HepG2 (cell line): Measurements from ENCODE around the gene TNP2. TPM values are rescaled to one million over a fixed set of nuclear protein-coding genes. Genes with fewer than 3 reads are reported as not detected.

Source experiments
- ATF7-NPFF ChIP-seq: sonication (generic); formaldehyde crosslinking; IDR thresholded peaks from 2 replicates; pipeline ENCODE4 v1.8.1; 2023; ENCODE audit warnings: mild to moderate bottlenecking, low read depth, missing genetic modification reagents, moderate library complexity
- CBX1 ChIP-seq: IDR thresholded peaks from one replicate; pipeline ENCODE4 v1.6.1; 2016; ENCODE audit warnings: antibody characterized with exemption, low read depth
- CREB1 ChIP-seq, 2 experiments: fragments of 450-650 bp in 1 of 2; IDR thresholded peaks; 2 replicates each; pipeline ENCODE4 v1.6.1; 2016 to 2017; ENCODE audit warnings: control low read depth in 1 of 2, mild to moderate bottlenecking in 1 of 2, missing compliant biosample characterization in 1 of 2, missing genetic modification characterization in 1 of 2
- DDIT3 ChIP-seq: sonication (generic); formaldehyde crosslinking; IDR thresholded peaks from 2 replicates; pipeline ENCODE4 v1.4.0; 2020; ENCODE audit warnings: mild to moderate bottlenecking, missing genetic modification reagents
- DPF2 ChIP-seq: sonication (generic); formaldehyde crosslinking; IDR thresholded peaks from 2 replicates; pipeline ENCODE4 v1.4.0; 2020; ENCODE audit warnings: mild to moderate bottlenecking, low read depth, missing genetic modification reagents, borderline replicate concordance
- ETV5 ChIP-seq: IDR thresholded peaks from 2 replicates; pipeline ENCODE4 v1.6.1; 2018; ENCODE audit warnings: missing biosample characterization, missing genetic modification reagents, inconsistent platforms, borderline replicate concordance
- EZH2 ChIP-seq: conservative IDR thresholded peaks from 2 replicates; pipeline ENCODE4 v1.6.1; 2012; ENCODE audit warnings: mild to moderate bottlenecking, low read depth, low read length, moderate library complexity
- HNF4A ChIP-seq: sonication (generic); formaldehyde crosslinking; IDR thresholded peaks from 2 replicates; pipeline ENCODE4 v1.4.0; 2020; ENCODE audit warnings: missing genetic modification reagents
- IRF9 ChIP-seq: sonication (generic); formaldehyde crosslinking; IDR thresholded peaks from 2 replicates; pipeline ENCODE4 v1.8.0; 2022; ENCODE audit warnings: missing genetic modification reagents, mild to moderate bottlenecking, borderline replicate concordance
- JUND ChIP-seq: sonication (generic); formaldehyde crosslinking; IDR thresholded peaks from 2 replicates; pipeline ENCODE4 v1.8.0; 2022; ENCODE audit warnings: mild to moderate bottlenecking, missing genetic modification reagents
- KDM2A ChIP-seq: sonication (generic); formaldehyde crosslinking; IDR thresholded peaks from 2 replicates; pipeline ENCODE4 v1.4.0; 2020; ENCODE audit warnings: low read depth, missing genetic modification reagents, borderline replicate concordance
- MIXL1 ChIP-seq: IDR thresholded peaks from 2 replicates; pipeline ENCODE4 v1.6.1; 2016
- POGZ ChIP-seq: sonication (generic); formaldehyde crosslinking; IDR thresholded peaks from 2 replicates; pipeline ENCODE4 v1.4.0; 2020; ENCODE audit warnings: mild to moderate bottlenecking, missing genetic modification reagents
- ZBTB2 ChIP-seq: sonication (generic); formaldehyde crosslinking; IDR thresholded peaks from 2 replicates; pipeline ENCODE4 v1.8.0; 2022; ENCODE audit warnings: low read depth, missing genetic modification reagents
- ZIK1 ChIP-seq: sonication (generic); formaldehyde crosslinking; IDR thresholded peaks from 2 replicates; pipeline ENCODE4 v1.5.0; 2020; ENCODE audit warnings: mild to moderate bottlenecking, low read depth, missing genetic modification reagents, borderline replicate concordance
- ZKSCAN8 ChIP-seq: IDR thresholded peaks from 2 replicates; pipeline ENCODE4 v1.6.1; 2016; ENCODE audit warnings: borderline replicate concordance, missing genetic modification reagents, missing compliant biosample characterization
- ZNF337 ChIP-seq: sonication (generic); formaldehyde crosslinking; IDR thresholded peaks from 2 replicates; pipeline ENCODE4 v1.5.1; 2020; ENCODE audit warnings: missing genetic modification reagents, low read depth, mild to moderate bottlenecking, borderline replicate concordance
- ZNF382 ChIP-seq: sonication (generic); formaldehyde crosslinking; IDR thresholded peaks from 2 replicates; pipeline ENCODE4 v1.5.0; 2020; ENCODE audit warnings: missing genetic modification reagents, mild to moderate bottlenecking, borderline replicate concordance
- ZNF562 ChIP-seq: sonication (generic); formaldehyde crosslinking; IDR thresholded peaks from 2 replicates; pipeline ENCODE4 v1.8.0; 2022; ENCODE audit warnings: missing genetic modification reagents, borderline replicate concordance
- ZNF574 ChIP-seq: sonication (generic); formaldehyde crosslinking; IDR thresholded peaks from 2 replicates; pipeline ENCODE4 v1.4.0; 2020; ENCODE audit warnings: missing genetic modification reagents
- ZNF607 ChIP-seq: sonication (generic); formaldehyde crosslinking; IDR thresholded peaks from 2 replicates; pipeline ENCODE4 v1.5.1; 2020; ENCODE audit warnings: missing genetic modification reagents, mild to moderate bottlenecking, borderline replicate concordance
- ZNF720 ChIP-seq: sonication (generic); formaldehyde crosslinking; IDR thresholded peaks from 2 replicates; pipeline ENCODE4 v1.4.0; 2020; ENCODE audit warnings: missing genetic modification reagents
- ZNF740 ChIP-seq: sonication (generic); formaldehyde crosslinking; IDR thresholded peaks from 2 replicates; pipeline ENCODE4 v1.4.0; 2020; ENCODE audit warnings: missing genetic modification reagents
- polyA plus RNA-seq, 8 experiments: library from polyadenylated mRNA; depleted of rRNA in 3 of 8; stranded (reverse) in 7 of 8; unstranded in 1 of 8; fragments of >200 nt; fragmentation: Illumina TruSeq in 4 of 8; extraction: Trizol in 4 of 8; gene quantifications; 2 replicates each; pipeline versions ENCODE4 v1.2.1 to v1.2.3, GENCODE V29; 2011 to 2016; ENCODE audit warnings: low read depth in 4 of 8, missing spikeins in 1 of 8, mixed read lengths in 1 of 8; ENCODE audit not compliant: insufficient read depth in 1 of 8
- total RNA-seq, 5 experiments: library from RNA; depleted of rRNA; stranded (reverse); fragments of >200 nt; fragmentation: Illumina TruSeq; extraction: Trizol; gene quantifications; 2 replicates each; pipeline ENCODE4 v1.2.3, GENCODE V29; 2016; ENCODE audit warnings: low read depth in 1 of 5

Gene TNP2
- total and polyA plus RNA-seq, 2 of the 13 experiments (the other 11 are each of a cell fraction or from before 2014, with no cell fraction given), result not detected

- TF ChIP-seq IRF9 (CRISPR knock-in tag), result peak; percentile 28; the same call in 1 of the 2 replicates
- TF ChIP-seq ZNF720 (CRISPR knock-in tag), result no peak
- no peak for TF ChIP-seq EZH2
- no peak for TF ChIP-seq DDIT3 (CRISPR knock-in tag)
- TF ChIP-seq ZNF337 (CRISPR knock-in tag), result no peak
- TF ChIP-seq CREB1 (IDR thresholded peaks at IDR 0.05), result no peak
- no peak for TF ChIP-seq CREB1 (CRISPR knock-in tag; IDR thresholded peaks at IDR 0.05)
- TF ChIP-seq KDM2A (CRISPR knock-in tag), result peak; percentile 50
- no peak for TF ChIP-seq ZNF562 (CRISPR knock-in tag)
- peak; percentile 18 for TF ChIP-seq ZKSCAN8
- TF ChIP-seq ZNF574, result peak; percentile 47
- TF ChIP-seq DPF2 (CRISPR knock-in tag), result peak; percentile 71
- TF ChIP-seq ZNF740 (CRISPR knock-in tag), result no peak
- TF ChIP-seq ZBTB2 (CRISPR knock-in tag), result no peak
- peak; percentile 90 for TF ChIP-seq HNF4A (CRISPR knock-in tag)
- TF ChIP-seq MIXL1 (CRISPR knock-in tag), result no peak
- no peak for TF ChIP-seq JUND (CRISPR knock-in tag)
- TF ChIP-seq ZNF382, result no peak
- peak; percentile 79; the same call in 1 of the 2 replicates for TF ChIP-seq ZIK1 (CRISPR knock-in tag)
- TF ChIP-seq POGZ, result peak; percentile 47; the same call in 1 of the 2 replicates
- TF ChIP-seq ZNF607 (CRISPR knock-in tag), result 0 out of 2 replicates have a peak, but pooled peaks have one; percentile 69
- no peak for TF ChIP-seq ATF7-NPFF (CRISPR knock-in tag)
- peak; percentile 45 for TF ChIP-seq CBX1
- peak; percentile 49; the same call in 1 of the 2 replicates for TF ChIP-seq ETV5 (CRISPR knock-in tag)
Measured at GRCh38 chr16:11258553-11259492, 10.3 kb downstream of the TNP2 start (continued).
